GM12878 (cell line): ENCODE data around the gene CATSPERZ. TPM values are rescaled to one million over a fixed set of nuclear protein-coding genes. Genes with fewer than 3 reads are reported as not detected.

Experiments
- ATAC-seq: fragments of 200-7000 bp; cut with Tn5 transposase; 3 replicates; pipeline ENCODE4 v1.9.1; 2020; ENCODE audit warnings: mild to moderate bottlenecking, moderate library complexity
- BruUV-seq: library from RNA; stranded (reverse); fragments of 400-500 nt; replicated peaks from 2 replicates; lab custom pipeline; 2021; lab: Mats Ljungman, UMichigan
- CTCF ChIA-PET: fragments of 300-600 bp; sonication (Branson Sonifier 250); formaldehyde crosslinking; extraction: SDS; loops from one replicate; lab custom pipeline; 2021; ENCODE audit warnings: inconsistent platforms; lab: Yijun Ruan, JAX
- POLR2A ChIA-PET: fragments of 350-600 bp; formaldehyde crosslinking; extraction: SDS; loops from one replicate; lab custom pipeline; 2021; ENCODE audit warnings: inconsistent platforms; lab: Charles Lee
- RAD21 ChIA-PET: fragments of 300-600 bp; sonication (Branson Sonifier 250); formaldehyde crosslinking; loops from one replicate; lab custom pipeline; 2023; ENCODE audit warnings: antibody characterized with exemption; ENCODE audit not compliant: unreplicated experiment; lab: Charles Lee
- SMC1A ChIA-PET: fragments of 300-600 bp; sonication (Branson Sonifier 250); formaldehyde crosslinking; loops from one replicate; lab custom pipeline; 2023; ENCODE audit not compliant: unreplicated experiment, uncharacterized antibody; lab: Charles Lee
- DNase-seq: peaks from one replicate; pipeline ENCODE4 v3.0.0-alpha.2; 2011; ENCODE audit warnings: low read depth, low spot score
- FAIRE-seq: peaks from 3 replicates; lab custom pipeline; 2011; peaks lifted over from hg19 to GRCh38; lab: Jason Lieb, UNC
- H2AFZ ChIP-seq: 2 replicates; pipeline ENCODE4 v1.6.0; 2011; ENCODE audit warnings: low read depth, low read length, control low read depth; ENCODE audit not compliant: control insufficient read depth
- H3K27ac ChIP-seq: 2 replicates; pipeline ENCODE4 v1.5.1; 2011; ENCODE audit warnings: control low read depth; ENCODE audit not compliant: control insufficient read depth, insufficient read depth
- H3K27me3 ChIP-seq, 2 experiments: replicated peaks in 1 of 2; 2 replicates each; pipeline versions ENCODE4 v1.6.0 to v1.6.1; 2011; ENCODE audit warnings: low read length in 1 of 2; ENCODE audit not compliant: control insufficient read depth in 2 of 2, insufficient read depth in 2 of 2
- H3K36me3 ChIP-seq, 2 experiments: 2 replicates each; pipeline ENCODE4 v1.5.1; 2011; ENCODE audit warnings: low read length in 1 of 2; ENCODE audit not compliant: control insufficient read depth in 2 of 2, insufficient read depth in 2 of 2
- H3K4me1 ChIP-seq: 2 replicates; pipeline ENCODE4 v1.6.1; 2011; ENCODE audit warnings: mild to moderate bottlenecking, low read length, moderate library complexity, mixed read lengths; ENCODE audit not compliant: control insufficient read depth, insufficient read depth
- H3K4me2 ChIP-seq: 2 replicates; pipeline ENCODE4 v1.6.0; 2011; ENCODE audit warnings: control low read depth; ENCODE audit not compliant: control insufficient read depth, insufficient read depth
- H3K4me3 ChIP-seq: fragments of 200-600 bp; sonication (generic); 2 replicates; pipeline ENCODE4 v1.5.1; 2016
- H3K79me2 ChIP-seq: 2 replicates; pipeline ENCODE4 v1.6.0; 2011; ENCODE audit warnings: low read length; ENCODE audit not compliant: control insufficient read depth, insufficient read depth
- H3K9ac ChIP-seq: 2 replicates; pipeline ENCODE4 v1.8.0; 2011; ENCODE audit warnings: low read length, control low read depth, mixed read lengths; ENCODE audit not compliant: control insufficient read depth, insufficient read depth
- H3K9me3 ChIP-seq: replicated peaks from 3 replicates; pipeline ENCODE4 v1.5.1; 2011; ENCODE audit warnings: mild to moderate bottlenecking, low read length; ENCODE audit not compliant: control insufficient read depth, insufficient read depth
- H4K20me1 ChIP-seq: 2 replicates; pipeline ENCODE4 v1.6.0; 2011; ENCODE audit not compliant: control insufficient read depth, insufficient read depth
- ASH2L ChIP-seq: fragments of 300-600, 200-600 bp; sonication (generic); IDR thresholded peaks from 2 replicates; pipeline ENCODE4 v1.6.1; 2017; ENCODE audit warnings: low read depth, mild to moderate bottlenecking, borderline replicate concordance
- ATF7 ChIP-seq: fragments of 450-650 bp; IDR thresholded peaks from 2 replicates; pipeline ENCODE4 v1.6.1; 2016; ENCODE audit warnings: low read depth, mild to moderate bottlenecking
- MTA3 ChIP-seq: IDR thresholded peaks from 2 replicates; pipeline ENCODE4 v1.6.1; 2012; ENCODE audit warnings: low read length, inconsistent platforms, borderline replicate concordance
- MYC ChIP-seq: IDR thresholded peaks from 2 replicates; pipeline ENCODE4 v1.6.1; 2011; ENCODE audit warnings: mild to moderate bottlenecking, low read length, moderate library complexity, inconsistent platforms; ENCODE audit not compliant: insufficient read depth, insufficient replicate concordance, insufficient read length, severe bottlenecking
- PRDM15 ChIP-seq: fragments of 450-650 bp; formaldehyde crosslinking; IDR thresholded peaks from 2 replicates; pipeline ENCODE4 v1.4.0; 2020; ENCODE audit warnings: mild to moderate bottlenecking, moderate library complexity
- RB1 ChIP-seq: fragments of 450-650 bp; formaldehyde crosslinking; IDR thresholded peaks from 2 replicates; pipeline ENCODE4 v1.6.1; 2017; ENCODE audit warnings: mild to moderate bottlenecking, borderline replicate concordance
- RELB ChIP-seq: fragments of 450-650 bp; IDR thresholded peaks from 2 replicates; pipeline ENCODE4 v1.6.1; 2017; ENCODE audit warnings: low read depth, mild to moderate bottlenecking, moderate library complexity
- SP1 ChIP-seq: IDR thresholded peaks from one replicate; pipeline ENCODE4 v1.6.1; 2011; ENCODE audit warnings: low read depth, low read length
- STAT3 ChIP-seq: IDR thresholded peaks from 2 replicates; pipeline ENCODE4 v1.6.1; 2011; ENCODE audit warnings: low read depth, low read length, improper control_type of control experiment
- WGBS: methylation state at CpG from one replicate; pipeline ENCODE4 v1.1.6; 2016; ENCODE audit warnings: low lambda C conversion rate; ENCODE audit not compliant: insufficient replicate concordance, insufficient coverage; ENCODE audit errors: missing lambda C conversion rate; 5-methylcytosine and 5-hydroxymethylcytosine counted together
- in situ Hi-C: fragments of 300-500 bp; cut with MboI; formaldehyde crosslinking; loops from 9 replicates; pipeline ENCODE4 v1.14.3; 2018; ENCODE audit warnings: mixed read lengths
- intact Hi-C: fragments of 100-400 bp; cut with micrococcal nuclease; formaldehyde crosslinking; loops from one replicate; pipeline ENCODE4 v1.14.2; 2022; ENCODE audit not compliant: unreplicated experiment
- polyA plus RNA-seq, 11 experiments: library from polyadenylated mRNA; depleted of rRNA in 4 of 11; unstranded in 6 of 11; stranded (reverse) in 5 of 11; fragments of >200 nt; fragmentation: Nextera tagmentation in 4 of 11; fragmentation: Illumina TruSeq in 1 of 11; extraction: Ambion mirVana in 4 of 11; extraction: Trizol in 1 of 11; gene quantifications; 1 replicate in 1 of 11; 2 replicates in 10 of 11; pipeline versions ENCODE4 v1.2.1 to v1.2.3, GENCODE V29; 2011 to 2016; ENCODE audit warnings: inconsistent platforms in 2 of 11, missing spikeins in 2 of 11, low read depth in 1 of 11
- total RNA-seq, 4 experiments: library from RNA; depleted of rRNA in 3 of 4; stranded (reverse); fragments of >200 nt in 3 of 4; fragmentation: Illumina TruSeq in 1 of 4; extraction: Trizol in 1 of 4; gene quantifications; 2 replicates each; pipeline versions ENCODE4 v1.2.1 to v1.2.3, GENCODE V29; 2013 to 2021
- TF ChIP-seq, protein P1 (sequence below): fragments of 450-650 bp; IDR thresholded peaks from 2 replicates; pipeline ENCODE4 v1.6.1; 2016; ENCODE audit warnings: mild to moderate bottlenecking, moderate library complexity, borderline replicate concordance

CATSPERZ gene
- total and polyA plus RNA-seq, 10 of the 15 experiments (the other 5 are each of a cell fraction or from before 2014, with no cell fraction given): 0.12 to 0.31 TPM; not detected in 8

DNA sequence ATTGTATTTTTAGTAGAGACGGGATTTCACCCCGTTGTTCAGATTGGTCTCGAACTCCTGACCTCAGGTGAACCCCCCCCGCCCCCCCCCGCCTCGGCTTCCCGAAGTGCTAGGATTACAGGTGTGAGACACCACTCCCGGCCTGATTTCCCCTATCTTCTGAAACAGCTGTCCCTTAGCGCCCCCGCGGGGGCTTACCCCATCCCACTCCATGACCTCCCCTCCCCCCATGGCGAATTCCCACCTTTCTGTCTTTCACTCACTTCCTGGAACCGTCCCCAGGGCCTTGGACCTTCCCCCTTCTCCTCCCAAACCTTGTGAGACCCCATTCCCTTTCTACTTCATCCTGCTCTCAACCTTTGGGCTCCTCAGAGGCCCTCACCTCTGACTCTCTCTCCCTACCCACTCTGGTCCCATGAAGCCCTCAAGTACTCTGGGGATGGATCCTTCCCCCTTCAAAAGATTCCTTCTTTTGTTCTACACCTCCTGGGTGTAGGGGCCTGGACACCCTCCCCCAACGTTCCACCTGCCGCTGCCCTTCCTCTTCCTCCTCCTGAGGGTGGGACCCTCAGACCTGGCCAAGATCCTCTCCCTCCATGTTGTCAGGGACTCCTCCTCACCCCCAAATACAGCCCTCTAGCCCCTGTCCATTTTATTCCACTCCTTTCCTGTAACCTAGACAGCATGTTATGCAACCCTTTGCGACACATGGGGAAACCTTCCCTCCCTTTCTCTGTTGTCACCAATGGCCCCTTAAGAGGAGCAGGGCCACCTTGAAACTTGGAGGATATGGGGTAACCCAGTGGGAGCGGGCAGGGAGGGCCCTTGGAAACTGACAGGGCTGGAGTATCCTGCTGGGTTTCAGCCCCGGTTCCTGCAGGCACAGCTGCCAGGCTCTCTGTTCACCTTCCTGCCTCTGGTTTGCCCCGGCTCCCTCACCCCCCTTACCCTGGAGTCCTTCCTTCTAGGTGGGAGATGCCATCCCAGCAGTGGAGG is 18.9 kb downstream of the CATSPERZ start:
- Histone ChIP-seq H3K36me3 (peaks cover 0 to 10% of the 10 kb centered on the region in 2 experiments; a peak in 3 of 4 replicates), H3K27me3 (no peaks in the 10 kb centered on the region), H3K4me3 (peak overlapping the region; percentile 80), H3K4me2 (peak overlapping the region; percentile 98), H3K4me1 (peaks cover 9% of the 10 kb centered on the region), H4K20me1 (no peaks in the 10 kb centered on the region), H3K27ac (peak overlapping the region; percentile 99), H3K79me2 (peaks cover 26% of the 10 kb centered on the region), H2AFZ (no peak overlapping the region), H3K9ac (peak overlapping the region; percentile 98), H3K9me3 (no peaks in the 10 kb centered on the region)
- no peak for ATAC-seq
- TSS peak; percentile 68 for BruUV-seq
- no peak for DNase-seq
- no peak for FAIRE-seq
- POLR2A ChIA-PET: interaction anchor here (0.7 to 3.5 kb wide), 10 partner anchors 8 to 395 kb away, joined by 3 to 27 read pairs (median 15); partner anchors contain the start of gene RPS6KA4
- CTCF ChIA-PET: interaction anchor here (1.3 to 5.9 kb wide), 8 partner anchors 16 to 113 kb away, joined by 4 to 228 read pairs (median 22); partner anchors contain the start of genes CCDC88B, ESRRA, FERMT3 and RPS6KA4
- RAD21 ChIA-PET: interaction anchor here (1.1 to 5.6 kb wide), 8 partner anchors 13 to 330 kb away, joined by 5 to 176 read pairs (median 38); partner anchors contain the start of genes CCDC88B, ESRRA, FERMT3 and RPS6KA4
- intact Hi-C loops (loop anchor here (1.0 to 5.0 kb wide), 2 partner anchors 12 to 38 kb away; partner anchors contain the start of gene RPS6KA4), in situ Hi-C loops (no loop called here)
- SMC1A ChIA-PET: interaction anchor here (1.5 to 5.3 kb wide), 4 partner anchors 14 to 332 kb away, joined by 7 to 71 read pairs (median 24); no protein-coding TSS in a partner anchor
- 40% methylated on average over 13 of the region's 19 CpGs for WGBS
- TF ChIP-seq STAT3: no peak
- TF ChIP-seq, protein P1, sequence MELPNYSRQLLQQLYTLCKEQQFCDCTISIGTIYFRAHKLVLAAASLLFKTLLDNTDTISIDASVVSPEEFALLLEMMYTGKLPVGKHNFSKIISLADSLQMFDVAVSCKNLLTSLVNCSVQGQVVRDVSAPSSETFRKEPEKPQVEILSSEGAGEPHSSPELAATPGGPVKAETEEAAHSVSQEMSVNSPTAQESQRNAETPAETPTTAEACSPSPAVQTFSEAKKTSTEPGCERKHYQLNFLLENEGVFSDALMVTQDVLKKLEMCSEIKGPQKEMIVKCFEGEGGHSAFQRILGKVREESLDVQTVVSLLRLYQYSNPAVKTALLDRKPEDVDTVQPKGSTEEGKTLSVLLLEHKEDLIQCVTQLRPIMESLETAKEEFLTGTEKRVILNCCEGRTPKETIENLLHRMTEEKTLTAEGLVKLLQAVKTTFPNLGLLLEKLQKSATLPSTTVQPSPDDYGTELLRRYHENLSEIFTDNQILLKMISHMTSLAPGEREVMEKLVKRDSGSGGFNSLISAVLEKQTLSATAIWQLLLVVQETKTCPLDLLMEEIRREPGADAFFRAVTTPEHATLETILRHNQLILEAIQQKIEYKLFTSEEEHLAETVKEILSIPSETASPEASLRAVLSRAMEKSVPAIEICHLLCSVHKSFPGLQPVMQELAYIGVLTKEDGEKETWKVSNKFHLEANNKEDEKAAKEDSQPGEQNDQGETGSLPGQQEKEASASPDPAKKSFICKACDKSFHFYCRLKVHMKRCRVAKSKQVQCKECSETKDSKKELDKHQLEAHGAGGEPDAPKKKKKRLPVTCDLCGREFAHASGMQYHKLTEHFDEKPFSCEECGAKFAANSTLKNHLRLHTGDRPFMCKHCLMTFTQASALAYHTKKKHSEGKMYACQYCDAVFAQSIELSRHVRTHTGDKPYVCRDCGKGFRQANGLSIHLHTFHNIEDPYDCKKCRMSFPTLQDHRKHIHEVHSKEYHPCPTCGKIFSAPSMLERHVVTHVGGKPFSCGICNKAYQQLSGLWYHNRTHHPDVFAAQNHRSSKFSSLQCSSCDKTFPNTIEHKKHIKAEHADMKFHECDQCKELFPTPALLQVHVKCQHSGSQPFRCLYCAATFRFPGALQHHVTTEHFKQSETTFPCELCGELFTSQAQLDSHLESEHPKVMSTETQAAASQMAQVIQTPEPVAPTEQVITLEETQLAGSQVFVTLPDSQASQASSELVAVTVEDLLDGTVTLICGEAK: no peak
- no peak for TF ChIP-seq MYC
- TF ChIP-seq SP1: no peak
- no peak for TF ChIP-seq ATF7
- TF ChIP-seq ASH2L: no peak
- TF ChIP-seq RB1: no peak
- no peak for TF ChIP-seq MTA3
- TF ChIP-seq RELB: no peak
- no peak for TF ChIP-seq PRDM15
